Transverse colon (tissue), 4 donors: ENCODE data around the gene CEND1.

Source experiments
- CTCF ChIP-seq, 5 experiments: fragments of 200-600 bp in 3 of 5; fragments of 450-650 bp in 2 of 5; sonication (generic) in 3 of 5; IDR thresholded peaks; 1 replicate in 2 of 5; 2 replicates in 3 of 5; pipeline ENCODE4 v1.5.1; 2016 to 2017; ENCODE audit warnings: antibody characterized with exemption in 5 of 5, inconsistent platforms in 3 of 5, mild to moderate bottlenecking in 2 of 5, moderate library complexity in 1 of 5
- EP300 ChIP-seq: sonication (generic); formaldehyde crosslinking; IDR thresholded peaks from one replicate; pipeline ENCODE4 v1.6.1; 2017; ENCODE audit warnings: antibody characterized with exemption, low read depth
- POLR2AphosphoS5 ChIP-seq, 3 donors: sonication (generic); formaldehyde crosslinking; IDR thresholded peaks; one replicate each; pipeline ENCODE4 v1.6.1; 2016; ENCODE audit warnings: antibody characterized with exemption in 3 of 3

DNA sequence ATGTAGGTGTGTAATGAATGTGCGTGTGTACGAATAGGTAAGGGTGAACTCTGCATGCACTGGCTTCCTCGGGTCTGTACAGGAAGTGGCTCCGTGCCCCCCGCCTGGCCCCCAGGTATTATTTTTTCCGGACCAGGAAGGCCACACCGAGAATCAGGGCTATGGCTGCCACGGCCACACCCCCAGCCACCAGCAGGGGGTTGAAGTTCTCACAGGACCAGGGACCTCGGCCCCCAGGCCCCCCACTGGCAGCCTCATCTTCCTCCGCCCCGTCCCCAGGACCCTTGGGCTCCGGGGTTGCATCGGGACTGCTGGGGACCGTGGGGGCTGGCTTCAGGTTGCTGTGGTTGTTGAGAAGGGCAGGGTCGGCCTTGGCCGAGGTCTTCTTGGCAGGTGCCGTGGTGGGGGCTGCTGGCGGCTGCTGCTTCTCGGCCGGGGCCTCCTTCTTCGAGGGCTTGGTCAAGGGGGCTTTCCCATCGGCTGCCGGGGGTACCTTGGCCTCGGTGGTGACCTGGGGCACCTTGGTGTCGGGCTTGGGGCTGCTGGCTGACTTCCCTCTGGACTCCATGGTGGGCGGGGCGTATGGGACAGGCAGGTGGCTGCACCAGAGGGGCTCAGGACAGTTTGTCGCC, 1.8 kb downstream of the CEND1 start:
- TF ChIP-seq CTCF (IDR thresholded peaks at IDR 0.05), result no peak
- no peak for TF ChIP-seq EP300
- TF ChIP-seq POLR2AphosphoS5 (IDR thresholded peaks at IDR 0.05), result no peak
